ENCODE data around the gene HSD3B7.

The HSD3B7 gene

GRCh38 chr16:31000671-31001382, 15.8 kb downstream of the HSD3B7 start:
- peaks cover 17% of the 10 kb centered on the region for H3K4me1 ChIP-seq (ENCODE audit: control insufficient read depth, insufficient read depth, low read length)
- H3K4me3 ChIP-seq (ENCODE audit: low read length) = no peak overlapping the region
- H3K9ac ChIP-seq (ENCODE audit: low read length) = no peak overlapping the region
- no peaks in the 10 kb centered on the region for H3K36me3 ChIP-seq (ENCODE audit: control insufficient read depth, insufficient read depth, low read length)
- H3K9me3 ChIP-seq (ENCODE audit: control insufficient read depth, low read length) = no peaks in the 10 kb centered on the region
- peaks cover 34% of the 10 kb centered on the region for H3K27me3 ChIP-seq (ENCODE audit: control insufficient read depth, insufficient read depth, low read length)

GRCh38 chr16:31001507-31002249, 16.7 kb downstream of the HSD3B7 start:
- peaks cover 28% of the 10 kb centered on the region for H3K27me3 ChIP-seq (ENCODE audit: control insufficient read depth, insufficient read depth, low read length)
- no peak overlapping the region for H3K4me3 ChIP-seq (ENCODE audit: low read length)
- H3K9ac ChIP-seq (ENCODE audit: low read length) = no peak overlapping the region
- H3K4me1 ChIP-seq (ENCODE audit: control insufficient read depth, insufficient read depth, low read length) = peaks cover 12% of the 10 kb centered on the region
- H3K9me3 ChIP-seq (ENCODE audit: control insufficient read depth, low read length) = no peaks in the 10 kb centered on the region
- no peaks in the 10 kb centered on the region for H3K36me3 ChIP-seq (ENCODE audit: control insufficient read depth, insufficient read depth, low read length)

GRCh38 chr16:31002250-31002700, 17.3 kb downstream of the HSD3B7 start:
- Histone ChIP-seq H3K4me1 (ENCODE audit: control insufficient read depth, insufficient read depth, low read length) (peaks cover 8% of the 10 kb centered on the region), H3K9me3 (ENCODE audit: control insufficient read depth, low read length) (no peaks in the 10 kb centered on the region), H3K27me3 (ENCODE audit: control insufficient read depth, insufficient read depth, low read length) (peaks cover 26% of the 10 kb centered on the region), H3K36me3 (ENCODE audit: control insufficient read depth, insufficient read depth, low read length) (no peaks in the 10 kb centered on the region), H3K4me3 (ENCODE audit: low read length) (no peak overlapping the region), H3K9ac (ENCODE audit: low read length) (no peak overlapping the region)

GRCh38 chr16:31002862-31003341, 17.9 kb downstream of the HSD3B7 start:
- H3K27me3 ChIP-seq (ENCODE audit: control insufficient read depth, insufficient read depth, low read length) = peaks cover 26% of the 10 kb centered on the region
- peaks cover 2% of the 10 kb centered on the region for H3K4me1 ChIP-seq (ENCODE audit: control insufficient read depth, insufficient read depth, low read length)
- no peak overlapping the region for H3K9ac ChIP-seq (ENCODE audit: low read length)
- H3K36me3 ChIP-seq (ENCODE audit: control insufficient read depth, insufficient read depth, low read length) = no peaks in the 10 kb centered on the region
- H3K9me3 ChIP-seq (ENCODE audit: control insufficient read depth, low read length) = no peaks in the 10 kb centered on the region
- no peak overlapping the region for H3K4me3 ChIP-seq (ENCODE audit: low read length)

GRCh38 chr16:31003744-31004143, 18.7 kb downstream of the HSD3B7 start:
- Histone ChIP-seq H3K9me3 (ENCODE audit: control insufficient read depth, low read length) (no peaks in the 10 kb centered on the region), H3K4me1 (ENCODE audit: control insufficient read depth, insufficient read depth, low read length) (no peaks in the 10 kb centered on the region), H3K9ac (ENCODE audit: low read length) (no peak overlapping the region), H3K27me3 (ENCODE audit: control insufficient read depth, insufficient read depth, low read length) (peaks cover 23% of the 10 kb centered on the region), H3K36me3 (ENCODE audit: control insufficient read depth, insufficient read depth, low read length) (no peaks in the 10 kb centered on the region), H3K4me3 (ENCODE audit: low read length) (no peak overlapping the region)

- no peak overlapping the region for H3K9ac ChIP-seq (ENCODE audit: low read length)
- H3K9me3 ChIP-seq (ENCODE audit: control insufficient read depth, low read length) = no peaks in the 10 kb centered on the region
- no peaks in the 10 kb centered on the region for H3K4me1 ChIP-seq (ENCODE audit: control insufficient read depth, insufficient read depth, low read length)
- no peaks in the 10 kb centered on the region for H3K36me3 ChIP-seq (ENCODE audit: control insufficient read depth, insufficient read depth, low read length)
- H3K4me3 ChIP-seq (ENCODE audit: low read length) = no peak overlapping the region
- H3K27me3 ChIP-seq (ENCODE audit: control insufficient read depth, insufficient read depth, low read length) = peaks cover 32% of the 10 kb centered on the region
These were observed 19.7 kb downstream of the HSD3B7 start for GRCh38 chr16:31004658-31005057.

GRCh38 chr16:31005350-31006085, 20.5 kb downstream of the HSD3B7 start:
- Histone ChIP-seq H3K36me3 (ENCODE audit: control insufficient read depth, insufficient read depth, low read length) (no peaks in the 10 kb centered on the region), H3K9ac (ENCODE audit: low read length) (no peak overlapping the region), H3K4me1 (ENCODE audit: control insufficient read depth, insufficient read depth, low read length) (no peaks in the 10 kb centered on the region), H3K27me3 (ENCODE audit: control insufficient read depth, insufficient read depth, low read length) (peaks cover 38% of the 10 kb centered on the region), H3K9me3 (ENCODE audit: control insufficient read depth, low read length) (no peaks in the 10 kb centered on the region), H3K4me3 (ENCODE audit: low read length) (no peak overlapping the region)

GRCh38 chr16:31006086-31006385, 21.0 kb downstream of the HSD3B7 start:
- Histone ChIP-seq H3K9me3 (ENCODE audit: control insufficient read depth, low read length) (no peaks in the 10 kb centered on the region), H3K9ac (ENCODE audit: low read length) (no peak overlapping the region), H3K4me1 (ENCODE audit: control insufficient read depth, insufficient read depth, low read length) (no peaks in the 10 kb centered on the region), H3K4me3 (ENCODE audit: low read length) (no peak overlapping the region), H3K36me3 (ENCODE audit: control insufficient read depth, insufficient read depth, low read length) (no peaks in the 10 kb centered on the region), H3K27me3 (ENCODE audit: control insufficient read depth, insufficient read depth, low read length) (peaks cover 42% of the 10 kb centered on the region)

GRCh38 chr16:31006589-31006988, 21.6 kb downstream of the HSD3B7 start:
- Histone ChIP-seq H3K36me3 (ENCODE audit: control insufficient read depth, insufficient read depth, low read length) (no peaks in the 10 kb centered on the region), H3K27me3 (ENCODE audit: control insufficient read depth, insufficient read depth, low read length) (peaks cover 47% of the 10 kb centered on the region), H3K9me3 (ENCODE audit: control insufficient read depth, low read length) (no peaks in the 10 kb centered on the region), H3K9ac (ENCODE audit: low read length) (no peak overlapping the region), H3K4me1 (ENCODE audit: control insufficient read depth, insufficient read depth, low read length) (no peaks in the 10 kb centered on the region), H3K4me3 (ENCODE audit: low read length) (no peak overlapping the region)

GRCh38 chr16:31007684-31008083, 22.7 kb downstream of the HSD3B7 start:
- Histone ChIP-seq H3K9ac (ENCODE audit: low read length) (no peak overlapping the region), H3K36me3 (ENCODE audit: control insufficient read depth, insufficient read depth, low read length) (no peaks in the 10 kb centered on the region), H3K4me3 (ENCODE audit: low read length) (no peak overlapping the region), H3K27me3 (ENCODE audit: control insufficient read depth, insufficient read depth, low read length) (peaks cover 42% of the 10 kb centered on the region), H3K4me1 (ENCODE audit: control insufficient read depth, insufficient read depth, low read length) (no peaks in the 10 kb centered on the region), H3K9me3 (ENCODE audit: control insufficient read depth, low read length) (no peaks in the 10 kb centered on the region)

- Histone ChIP-seq H3K27me3 (ENCODE audit: control insufficient read depth, insufficient read depth, low read length) (peaks cover 42% of the 10 kb centered on the region), H3K4me3 (ENCODE audit: low read length) (no peak overlapping the region), H3K9ac (ENCODE audit: low read length) (no peak overlapping the region), H3K9me3 (ENCODE audit: control insufficient read depth, low read length) (no peaks in the 10 kb centered on the region), H3K36me3 (ENCODE audit: control insufficient read depth, insufficient read depth, low read length) (no peaks in the 10 kb centered on the region), H3K4me1 (ENCODE audit: control insufficient read depth, insufficient read depth, low read length) (no peaks in the 10 kb centered on the region)
These were observed 23.1 kb downstream of the HSD3B7 start for GRCh38 chr16:31008149-31008548.

GRCh38 chr16:31008551-31008950, 23.5 kb downstream of the HSD3B7 start:
- no peak overlapping the region for H3K9ac ChIP-seq (ENCODE audit: low read length)
- H3K9me3 ChIP-seq (ENCODE audit: control insufficient read depth, low read length) = no peaks in the 10 kb centered on the region
- no peaks in the 10 kb centered on the region for H3K4me1 ChIP-seq (ENCODE audit: control insufficient read depth, insufficient read depth, low read length)
- H3K36me3 ChIP-seq (ENCODE audit: control insufficient read depth, insufficient read depth, low read length) = no peaks in the 10 kb centered on the region
- no peak overlapping the region for H3K4me3 ChIP-seq (ENCODE audit: low read length)
- H3K27me3 ChIP-seq (ENCODE audit: control insufficient read depth, insufficient read depth, low read length) = peaks cover 42% of the 10 kb centered on the region

Measured in mucosa of stomach (tissue), 1 donor.